Stimulated activated CD4-positive, alpha-beta T cell treated with anti-CD3 and anti-CD28 coated beads, Interleukin-15, amount 100 ng/mL, for 24 hours (primary cell): ENCODE results near the gene GRM4.

Source experiments
- DNase-seq: peaks from one replicate; pipeline ENCODE4 v3.0.0-alpha.2; 2020

Gene GRM4

DNA sequence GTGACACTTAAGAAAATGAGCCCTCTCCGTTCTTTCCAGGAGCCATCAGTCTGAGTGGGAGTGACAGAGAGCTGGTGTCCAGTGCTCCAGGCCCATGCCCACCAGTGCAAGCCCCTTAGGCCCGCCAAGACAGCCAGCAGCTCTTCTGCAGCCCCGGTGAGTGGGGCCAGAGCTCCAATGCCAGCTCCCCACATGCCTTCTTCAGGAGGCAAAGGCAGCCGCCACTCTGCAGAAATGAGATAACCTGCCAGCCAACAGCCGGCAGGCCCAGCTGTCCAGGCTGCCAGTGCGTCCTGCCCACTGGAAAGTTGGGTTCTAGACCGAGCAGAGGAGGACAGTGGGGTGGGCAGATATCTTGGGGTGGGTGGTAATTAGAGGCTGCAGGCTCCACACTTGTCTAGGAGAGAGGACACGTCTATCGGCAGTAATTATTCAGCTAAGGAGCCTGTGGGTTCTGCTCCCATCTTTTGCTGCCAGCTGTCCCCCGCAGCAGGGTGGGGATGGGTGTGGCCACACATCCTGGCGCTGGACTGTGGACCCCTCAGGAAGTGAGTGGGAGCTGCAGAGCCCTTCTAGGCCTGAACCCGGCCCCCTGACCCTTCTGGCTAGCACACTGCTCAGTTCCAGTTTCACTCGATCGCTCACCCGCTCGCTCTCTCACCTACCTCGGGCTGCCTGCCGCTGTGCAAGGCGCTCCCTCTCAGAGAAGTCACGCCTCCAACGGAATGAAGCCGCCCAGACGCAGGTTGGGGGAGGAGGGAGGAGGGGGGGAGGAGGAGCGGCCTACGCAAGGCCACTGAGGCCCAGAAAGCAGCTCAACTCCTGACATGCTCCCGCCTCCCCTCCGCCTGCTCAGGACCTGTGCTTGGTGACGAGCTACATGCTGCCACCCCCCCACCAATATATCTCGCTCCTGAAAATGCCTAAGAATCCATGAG lies 3.6 kb downstream of the GRM4 start:
- peak; percentile 45 for DNase-seq

DNA sequence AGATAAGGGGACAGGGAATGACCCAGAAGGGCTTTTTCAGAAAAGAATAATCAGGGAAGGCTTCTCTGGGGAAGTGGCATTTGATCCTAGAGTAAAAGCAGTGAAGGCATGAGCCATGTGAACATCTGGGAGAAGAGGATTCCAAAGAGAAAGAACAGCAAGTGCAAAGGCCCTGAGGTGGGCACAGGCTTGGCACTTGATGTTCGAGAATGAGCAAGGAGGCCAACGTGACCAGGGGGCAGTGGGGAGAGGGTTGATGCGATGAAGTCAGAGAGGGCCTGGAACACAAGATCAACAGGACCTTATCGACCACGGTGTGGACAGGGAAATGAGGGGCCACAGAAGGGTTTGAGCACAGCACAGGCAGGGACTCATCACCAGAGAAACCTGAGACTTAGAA lies 5.8 kb downstream of the GRM4 start:
- no peak for DNase-seq

- no peak for DNase-seq
Observed at GRCh38 chr6:34138914-34139510, 6.9 kb downstream of the GRM4 start.

- no peak for DNase-seq
Observed at GRCh38 chr6:34138191-34138590, 7.7 kb downstream of the GRM4 start.

- no peak for DNase-seq
Observed at GRCh38 chr6:34135541-34135940, 10.3 kb downstream of the GRM4 start.

GRCh38 chr6:34132486-34133185 lies 13.3 kb downstream of the GRM4 start:
- DNase-seq, result peak; percentile 41

- DNase-seq, result no peak
Observed at GRCh38 chr6:34131326-34132290, 14.3 kb downstream of the GRM4 start.

GRCh38 chr6:34130862-34131261 lies 15.0 kb downstream of the GRM4 start:
- DNase-seq, result no peak

DNA sequence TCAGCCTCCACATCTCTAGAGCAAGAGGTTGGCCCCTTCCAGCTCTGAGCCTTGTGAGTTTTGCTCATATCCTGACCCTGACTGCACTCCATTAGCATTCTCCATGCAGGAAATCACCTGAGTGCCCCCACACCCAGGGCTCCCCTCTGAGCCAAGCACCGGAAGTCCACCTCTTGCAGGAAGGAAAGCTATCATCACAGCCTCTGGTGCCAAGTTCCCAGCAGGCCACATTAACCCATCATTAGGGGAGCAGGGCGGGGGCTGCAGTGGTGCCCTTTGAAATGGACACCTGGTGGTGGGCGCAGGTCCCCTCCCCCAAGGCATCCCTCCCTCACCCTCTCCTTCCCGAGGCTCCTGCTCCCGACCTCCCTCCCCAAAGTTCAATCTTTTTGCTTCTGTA lies 16.1 kb downstream of the GRM4 start:
- no peak for DNase-seq

- no peak for DNase-seq
Observed at GRCh38 chr6:34128045-34128444, 17.8 kb downstream of the GRM4 start.

DNA sequence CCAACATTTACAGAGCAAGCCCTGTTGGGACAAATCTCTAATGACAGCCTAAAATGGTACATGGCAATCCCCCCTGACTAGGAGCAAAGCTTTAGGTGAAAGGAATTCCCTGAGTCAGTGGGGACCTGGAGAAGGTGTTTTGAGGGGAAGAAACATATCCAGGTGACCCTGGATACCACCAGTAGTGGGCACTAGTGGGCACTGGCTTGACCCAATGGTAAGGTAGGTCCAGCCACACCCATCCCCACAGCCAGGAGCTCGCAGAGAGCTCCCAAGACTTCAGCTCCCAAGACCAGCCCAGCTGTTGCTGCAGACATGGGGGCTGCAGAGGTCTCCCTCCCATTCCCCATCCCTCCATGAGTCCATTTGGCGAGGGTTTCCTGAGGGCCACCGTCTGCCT lies 19.5 kb downstream of the GRM4 start:
- no peak for DNase-seq

DNA sequence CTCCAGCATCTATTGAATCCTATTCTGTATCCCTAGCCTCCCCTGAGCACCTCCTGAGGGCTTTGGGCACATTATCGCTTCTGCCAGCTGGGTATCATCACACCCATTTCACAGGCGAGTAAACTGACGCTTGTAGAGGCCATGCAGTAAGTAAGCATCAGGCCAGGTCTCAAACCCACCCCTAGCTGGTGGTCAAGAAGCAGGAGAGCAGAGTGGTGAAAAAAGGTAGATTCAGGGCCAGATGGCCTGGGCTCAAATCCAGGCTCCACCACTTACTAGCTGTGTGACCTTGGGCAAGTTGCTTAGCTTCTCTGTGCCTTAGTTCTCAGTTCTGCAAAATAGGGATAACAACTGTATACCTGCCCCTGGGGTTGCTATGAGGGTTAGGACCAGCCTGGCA lies 19.9 kb downstream of the GRM4 start:
- no peak for DNase-seq

- no peak for DNase-seq
Observed at GRCh38 chr6:34120953-34121675, 24.8 kb downstream of the GRM4 start.

DNA sequence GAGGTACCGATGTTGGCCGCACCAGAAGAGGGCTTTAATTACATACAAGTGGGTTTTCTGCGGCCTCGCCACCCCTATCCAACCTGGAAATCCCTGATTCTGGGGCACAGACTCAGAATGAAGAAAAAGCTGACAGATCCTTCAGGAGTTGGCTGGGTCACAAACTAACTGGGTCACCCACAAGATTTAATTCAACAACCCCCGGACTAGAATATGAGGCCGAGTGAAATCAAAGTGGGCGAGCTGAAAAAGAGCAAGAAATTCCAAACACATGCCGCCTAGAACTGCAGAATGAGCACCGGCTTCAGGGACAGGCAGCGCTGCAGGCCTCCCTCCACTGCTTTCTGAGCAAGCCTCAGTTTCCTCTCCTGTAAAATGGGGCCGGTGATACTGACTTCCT lies 30.0 kb downstream of the GRM4 start:
- DNase-seq, result no peak

DNA sequence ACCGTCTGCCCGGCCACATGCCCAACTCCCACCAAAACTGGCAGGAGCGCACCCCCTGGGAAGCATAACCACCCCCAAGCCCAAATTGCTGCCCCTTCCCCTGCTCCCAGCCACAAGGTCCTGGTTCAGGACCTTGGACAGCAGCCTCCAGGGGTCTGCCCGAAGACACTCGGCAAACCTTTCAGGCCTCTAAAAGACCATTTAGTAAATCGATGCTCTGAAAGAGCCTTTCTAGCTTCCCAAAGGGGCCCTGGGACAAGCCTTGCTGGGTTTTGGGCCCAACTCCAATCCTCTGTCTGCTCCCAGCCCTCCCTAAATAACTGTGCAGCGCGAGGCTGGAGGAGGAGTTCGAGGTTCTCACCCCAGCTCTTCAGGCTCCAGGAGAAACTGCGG lies 30.5 kb downstream of the GRM4 start:
- DNase-seq, result peak; percentile 18

DNA sequence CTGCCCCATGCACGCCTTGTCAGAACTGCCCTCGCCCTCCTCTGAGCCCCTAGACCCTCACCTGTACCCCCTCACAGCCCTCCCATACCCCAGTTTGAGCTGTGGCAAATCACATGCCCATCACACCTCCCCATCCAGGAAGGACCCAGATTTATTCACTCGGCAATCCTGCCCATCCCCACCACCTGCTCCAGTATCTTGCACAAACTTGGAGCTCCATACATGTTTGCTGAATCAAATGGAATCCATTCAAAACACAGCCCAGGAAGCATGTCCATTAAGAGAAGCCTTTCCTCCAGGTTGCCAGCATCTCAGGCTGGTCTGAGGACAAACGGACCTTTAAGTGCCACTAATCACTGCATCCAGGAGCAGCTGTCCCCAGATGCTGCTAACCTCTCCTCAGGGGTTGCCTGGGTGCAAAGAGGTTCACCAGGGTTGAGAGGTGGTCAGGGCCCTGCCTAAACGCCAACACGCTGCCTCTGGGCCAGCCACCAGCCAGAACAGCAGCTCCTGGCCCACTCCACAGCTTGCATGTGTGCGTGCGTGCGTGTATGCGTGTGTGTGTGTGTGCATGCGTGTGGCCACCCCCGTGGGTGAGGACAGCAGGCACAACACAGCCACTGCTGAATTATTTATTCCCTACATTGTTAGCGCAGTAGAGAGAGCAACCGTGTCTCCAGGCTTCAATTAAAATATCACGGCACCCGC lies 31.0 kb downstream of the GRM4 start:
- DNase-seq, result no peak

GRCh38 chr6:34113532-34113931 lies 32.4 kb downstream of the GRM4 start:
- no peak for DNase-seq

- DNase-seq, result no peak
Observed at GRCh38 chr6:34112126-34112525, 33.8 kb downstream of the GRM4 start.

GRCh38 chr6:34110610-34111009 lies 35.3 kb downstream of the GRM4 start:
- no peak for DNase-seq

- DNase-seq, result no peak
Observed at GRCh38 chr6:34108176-34108575, 37.7 kb downstream of the GRM4 start.

GRCh38 chr6:34106900-34107299 lies 39.0 kb downstream of the GRM4 start:
- no peak for DNase-seq
